Femur (tissue), 1 donor: Measurements from ENCODE around the gene DIP2A.

Source experiments
- DNase-seq: peaks from one replicate; pipeline ENCODE4 v3.0.0-alpha.2; 2017

Gene DIP2A

GRCh38 chr21:46600305-46600704 is 141.6 kb downstream of the DIP2A start:
- no peak for DNase-seq

DNA sequence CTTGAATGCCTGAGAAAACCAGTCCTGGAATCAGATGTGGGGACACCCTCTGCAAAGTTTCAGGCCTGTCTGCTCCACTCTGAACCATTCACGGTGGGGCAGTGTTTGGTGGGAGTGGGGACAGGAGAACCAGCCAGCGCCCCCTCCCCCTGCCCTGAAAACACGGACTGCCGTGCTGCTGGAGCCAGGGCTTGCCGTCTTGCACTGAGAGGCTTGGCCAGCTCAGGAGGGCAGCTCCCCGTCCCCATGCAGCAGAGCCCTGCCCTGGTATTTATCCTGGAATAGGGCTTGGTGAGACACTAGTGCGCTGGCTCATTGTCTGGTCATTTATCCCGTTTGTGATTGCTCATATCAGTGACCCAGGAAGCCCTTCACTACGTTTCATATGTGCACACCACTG is 142.3 kb downstream of the DIP2A start:
- DNase-seq: no peak

DNA sequence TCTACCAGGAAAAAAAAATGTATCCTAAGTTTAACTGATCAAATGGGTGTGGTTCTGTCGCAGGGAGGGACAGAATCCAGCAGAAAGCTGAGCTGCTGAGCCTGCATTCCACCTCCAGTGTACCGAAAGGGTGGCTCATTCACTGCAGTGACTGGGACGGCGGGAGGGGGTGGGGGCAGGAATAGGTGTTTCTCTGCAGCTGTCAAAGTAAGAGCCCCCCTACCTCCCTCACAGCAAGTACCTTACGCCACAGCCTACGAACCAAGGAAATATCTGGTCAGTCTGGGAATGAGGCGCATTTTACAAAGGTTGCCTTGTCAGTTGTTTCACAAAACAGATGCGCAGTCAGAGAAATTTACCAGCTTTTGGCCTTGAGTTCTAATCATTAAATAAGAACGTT is 144.5 kb downstream of the DIP2A start:
- DNase-seq: no peak

- no peak for DNase-seq
These were observed 145.8 kb downstream of the DIP2A start for GRCh38 chr21:46604329-46604974.

- DNase-seq: peak; percentile 73
These were observed 146.5 kb downstream of the DIP2A start, which contains the start of gene S100B for GRCh38 chr21:46604975-46605766. TSS of gene S100B (minus strand) at chr21:46605082. CDS start at chr21:46602415, 2,667 bp downstream.

DNA sequence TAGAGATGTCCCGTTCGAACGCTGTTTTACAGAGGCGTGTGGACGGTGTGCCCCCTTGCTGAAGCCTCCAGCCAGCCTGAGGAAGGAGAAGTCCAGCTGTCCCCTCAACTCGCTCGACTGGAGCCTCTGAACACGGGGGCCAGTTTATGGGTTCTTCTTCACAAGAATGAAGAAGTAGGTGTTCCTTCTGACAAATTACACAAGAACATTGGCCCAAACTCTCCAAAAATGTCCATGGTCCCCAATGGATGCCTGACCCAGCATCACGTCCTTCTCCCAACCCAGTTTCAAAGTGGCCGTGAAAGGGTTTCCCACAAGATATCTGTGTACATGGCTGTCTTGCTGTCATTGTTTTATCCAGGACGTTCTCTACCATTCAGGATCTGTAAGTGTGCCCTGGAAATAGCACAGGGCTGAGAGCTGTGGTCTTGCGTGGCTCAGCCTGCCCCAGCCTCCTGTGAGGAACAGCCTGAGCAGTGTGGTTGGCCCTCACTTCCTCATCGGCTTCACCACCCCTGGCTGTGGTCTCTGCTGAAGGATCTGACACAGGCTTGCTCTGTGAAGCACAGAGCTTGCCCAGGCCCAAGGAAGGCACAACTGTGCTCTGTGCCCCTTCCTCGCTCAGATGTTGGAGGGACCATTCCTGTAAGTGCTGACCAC is 147.2 kb downstream of the DIP2A start:
- peak; percentile 63 for DNase-seq

DNA sequence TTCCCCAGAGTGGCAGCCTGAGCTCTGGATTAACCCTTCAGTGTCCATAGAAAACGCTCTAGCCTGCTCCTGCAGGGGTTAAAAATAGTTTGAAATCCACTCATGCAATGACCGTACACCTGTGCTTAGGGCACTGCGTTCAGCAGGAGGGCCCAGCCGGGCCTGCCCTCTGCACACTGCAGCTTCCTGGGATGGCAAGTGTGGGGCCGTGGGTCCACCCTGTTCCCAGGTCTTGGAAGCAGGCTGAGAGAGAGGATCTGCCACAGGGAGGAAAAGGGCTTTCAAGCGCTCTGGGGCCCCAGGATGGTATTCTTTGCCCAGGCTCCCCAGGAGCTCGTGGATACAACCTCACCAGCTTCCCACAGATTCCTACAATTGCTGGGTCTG is 147.7 kb downstream of the DIP2A start:
- DNase-seq: no peak

DNA sequence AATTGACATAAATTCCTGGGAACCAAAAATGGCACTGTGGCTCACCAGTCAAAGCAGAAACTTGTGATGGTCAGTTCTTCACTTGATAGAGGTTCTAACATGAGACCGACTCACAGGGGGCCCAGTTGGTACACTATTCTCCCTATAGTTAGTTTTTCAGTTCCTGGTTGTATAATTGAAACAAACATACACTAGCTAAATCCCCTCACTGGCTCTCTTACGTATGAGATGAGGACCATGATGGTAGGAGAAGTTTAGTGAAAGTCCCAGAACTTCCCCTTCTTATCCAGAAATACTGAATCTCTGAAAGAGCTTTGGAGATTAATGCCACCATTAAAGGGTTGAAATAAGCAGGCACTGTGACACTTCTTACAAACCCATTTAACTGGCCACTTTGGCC is 148.9 kb downstream of the DIP2A start:
- no peak for DNase-seq

DNA sequence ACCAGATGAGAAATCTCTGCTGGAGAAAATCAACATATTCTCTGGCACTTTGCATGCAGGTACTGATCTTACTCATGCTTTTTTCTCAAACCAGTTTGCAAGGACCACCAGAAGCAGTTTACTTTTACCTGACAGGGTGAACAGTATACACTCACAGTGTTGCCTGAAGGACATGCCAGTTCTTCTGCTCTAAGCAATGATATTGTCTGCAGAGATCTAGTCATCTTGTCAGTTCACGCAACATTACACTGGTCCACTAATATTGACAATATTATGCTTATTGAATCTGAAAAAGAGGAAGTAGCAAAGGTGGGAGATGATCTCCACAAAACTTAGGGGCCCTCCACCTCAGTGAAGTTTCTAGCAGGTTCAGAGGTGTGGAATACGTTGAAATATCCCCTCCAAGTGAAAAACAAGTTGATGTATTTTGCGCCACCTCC is 150.0 kb downstream of the DIP2A start:
- DNase-seq: no peak

- DNase-seq: no peak
These were observed 151.5 kb downstream of the DIP2A start for GRCh38 chr21:46610018-46610701.

GRCh38 chr21:46613391-46613790 is 154.7 kb downstream of the DIP2A start:
- no peak for DNase-seq

DNA sequence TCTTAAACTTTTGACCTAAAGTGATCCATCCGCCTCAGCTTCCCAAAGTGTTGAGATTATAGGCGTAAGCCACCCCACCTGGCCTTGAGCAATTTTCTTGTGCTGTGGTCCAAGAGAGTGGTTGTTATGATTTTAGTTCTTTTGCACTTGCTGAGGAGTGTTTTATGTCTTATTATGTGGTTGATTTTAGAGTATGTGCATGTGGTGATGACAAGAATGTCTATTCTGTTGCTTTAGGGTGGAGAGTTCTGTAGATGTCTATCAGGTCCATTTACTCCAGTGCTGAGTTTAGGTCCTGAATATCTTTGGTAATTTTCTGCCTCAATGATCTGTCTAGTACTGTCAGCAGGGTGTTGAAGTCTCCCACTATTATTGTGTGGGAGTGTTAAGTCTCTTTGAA is 157.4 kb downstream of the DIP2A start:
- no peak for DNase-seq

DNA sequence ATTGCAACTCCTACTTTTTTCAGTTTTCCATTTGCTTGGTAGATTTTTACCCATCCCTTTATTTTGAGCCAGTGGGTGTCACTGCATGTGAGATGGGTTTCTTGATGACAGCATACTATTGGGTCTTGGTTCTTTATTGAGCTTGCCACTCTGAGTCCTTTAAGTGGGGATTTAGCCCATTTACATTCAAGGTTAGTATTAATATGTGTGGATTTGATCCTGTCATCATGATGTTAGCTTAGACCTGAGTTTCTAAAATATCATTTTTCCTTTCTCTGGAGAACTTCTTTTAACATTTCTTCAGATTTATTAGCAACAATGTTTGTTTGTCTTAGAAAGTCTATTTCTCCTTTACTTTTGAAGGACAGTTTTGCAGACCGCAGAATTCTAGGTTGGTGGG is 158.0 kb downstream of the DIP2A start:
- no peak for DNase-seq

GRCh38 chr21:46617267-46618051 is 158.8 kb downstream of the DIP2A start:
- no peak for DNase-seq

- DNase-seq: no peak
These were observed 160.2 kb downstream of the DIP2A start for GRCh38 chr21:46618738-46619379.
